HepG2 (cell line): ENCODE results near the gene PCSK6. TPM values are rescaled to one million over a fixed set of nuclear protein-coding genes. Genes with fewer than 3 reads are reported as not detected.

Source experiments
- ATAC-seq: fragments of 200-7000 bp; cut with Tn5 transposase; 3 replicates; pipeline ENCODE4 v1.9.1; 2020; ENCODE audit warnings: mild to moderate bottlenecking, moderate library complexity
- BruUV-seq: library from RNA; stranded (reverse); fragments of 400-500 nt; replicated peaks from 2 replicates; lab custom pipeline; 2021; lab: Mats Ljungman, UMichigan
- CTCF ChIA-PET: fragments of 300-600 bp; formaldehyde crosslinking; extraction: SDS; loops from one replicate; lab custom pipeline; 2021; ENCODE audit warnings: low total read pairs, inconsistent platforms, low intra/inter-chr PET ratio; lab: Yijun Ruan, JAX
- POLR2A ChIA-PET: fragments of 350-600 bp; sonication (Branson Sonifier 250); formaldehyde crosslinking; loops from one replicate; lab custom pipeline; 2020; ENCODE audit warnings: antibody characterized with exemption, inconsistent platforms; lab: Yijun Ruan, JAX
- DNase-seq: peaks from one replicate; pipeline ENCODE4 v3.0.0-alpha.2; 2015; ENCODE audit warnings: low spot score
- FAIRE-seq: peaks from 3 replicates; lab custom pipeline; 2011; peaks lifted over from hg19 to GRCh38; lab: Jason Lieb, UNC
- H2AFZ ChIP-seq: one replicate; pipeline ENCODE4 v1.6.1; 2011; ENCODE audit warnings: low read length, inconsistent platforms
- H3K27ac ChIP-seq: fragments of 300-600 bp; 3 replicates; pipeline ENCODE4 v1.8.0; 2011; ENCODE audit warnings: mixed run types, mild to moderate bottlenecking, mixed read lengths, low read length, inconsistent platforms; ENCODE audit not compliant: insufficient read depth; ENCODE audit errors: extremely low read length
- H3K27me3 ChIP-seq, 2 experiments: fragments of 200-600 bp in 1 of 2; 2 replicates in 1 of 2; 3 replicates in 1 of 2; pipeline versions ENCODE4 v1.6.0 to v1.8.0; 2011; ENCODE audit warnings: low read length in 2 of 2, mild to moderate bottlenecking in 2 of 2, moderate library complexity in 2 of 2, inconsistent platforms in 1 of 2; ENCODE audit not compliant: insufficient read depth in 2 of 2, control insufficient read depth in 1 of 2
- H3K36me3 ChIP-seq, 2 experiments: fragments of 200-600 bp in 1 of 2; replicated peaks in 1 of 2; 2 replicates in 1 of 2; 3 replicates in 1 of 2; pipeline versions ENCODE4 v1.5.1 to v1.8.0; 2011; ENCODE audit warnings: low read length in 2 of 2, inconsistent platforms in 1 of 2; ENCODE audit not compliant: insufficient read depth in 2 of 2, control insufficient read depth in 1 of 2
- H3K4me1 ChIP-seq: 2 replicates; pipeline ENCODE4 v1.5.1; 2012; ENCODE audit warnings: low read length, inconsistent platforms; ENCODE audit not compliant: insufficient read depth
- H3K4me2 ChIP-seq: 2 replicates; pipeline ENCODE4 v1.6.0; 2011; ENCODE audit warnings: low read depth, low read length, inconsistent platforms
- H3K4me3 ChIP-seq, 3 experiments: fragments of 200-600 bp in 1 of 3; sonication (generic), shearing (Covaris generic) in 1 of 3; replicated peaks in 1 of 3; 2 replicates each; pipeline ENCODE4 v1.5.1; 2011 to 2016; ENCODE audit warnings: low read length in 3 of 3, inconsistent platforms in 2 of 3, low read depth in 2 of 3, mild to moderate bottlenecking in 2 of 3, control low read depth in 1 of 3, mixed read lengths in 1 of 3; ENCODE audit not compliant: insufficient read depth in 1 of 3
- H3K79me2 ChIP-seq: one replicate; pipeline ENCODE4 v1.6.1; 2011; ENCODE audit warnings: low read length, inconsistent platforms; ENCODE audit not compliant: insufficient read depth
- H3K9ac ChIP-seq: 2 replicates; pipeline ENCODE4 v1.6.0; 2011; ENCODE audit warnings: mild to moderate bottlenecking, low read depth, low read length, inconsistent platforms; ENCODE audit not compliant: insufficient read depth
- H3K9me3 ChIP-seq: 2 replicates; pipeline ENCODE4 v1.5.1; 2012; ENCODE audit warnings: mild to moderate bottlenecking, low read length
- H4K20me1 ChIP-seq: 2 replicates; pipeline ENCODE4 v1.6.0; 2011; ENCODE audit warnings: inconsistent platforms, mild to moderate bottlenecking, low read length, moderate library complexity; ENCODE audit not compliant: insufficient read depth
- DNMT1 ChIP-seq: sonication (generic); formaldehyde crosslinking; IDR thresholded peaks from 2 replicates; pipeline ENCODE4 v1.5.1; 2020; ENCODE audit warnings: mild to moderate bottlenecking, missing genetic modification reagents
- FOXA3 ChIP-seq: IDR thresholded peaks from 2 replicates; pipeline ENCODE4 v1.6.1; 2016; ENCODE audit warnings: missing genetic modification reagents, missing compliant biosample characterization
- FOXC1 ChIP-seq: sonication (generic); formaldehyde crosslinking; IDR thresholded peaks from 2 replicates; pipeline ENCODE4 v1.8.0; 2022; ENCODE audit warnings: mild to moderate bottlenecking, missing genetic modification reagents, borderline replicate concordance
- HNRNPH1 ChIP-seq: fragments of 200-400 bp; formaldehyde crosslinking; optimal IDR thresholded peaks from 2 replicates; pipeline ENCODE3; 2017; ENCODE audit warnings: mild to moderate bottlenecking, low read depth, low read length
- JDP2 ChIP-seq: sonication (generic); formaldehyde crosslinking; IDR thresholded peaks from 2 replicates; pipeline ENCODE4 v1.8.1; 2022; ENCODE audit warnings: missing genetic modification reagents, borderline replicate concordance
- SETDB1 ChIP-seq: sonication (generic); formaldehyde crosslinking; IDR thresholded peaks from 2 replicates; pipeline ENCODE4 v1.5.1; 2020; ENCODE audit warnings: missing genetic modification reagents, mild to moderate bottlenecking, borderline replicate concordance
- SP4 ChIP-seq: sonication (generic); formaldehyde crosslinking; IDR thresholded peaks from 2 replicates; pipeline ENCODE4 v1.8.1; 2023; ENCODE audit warnings: mild to moderate bottlenecking, missing genetic modification reagents
- TBX3 ChIP-seq: fragments of 450-650 bp; IDR thresholded peaks from 2 replicates; pipeline ENCODE4 v1.6.1; 2017; ENCODE audit warnings: antibody characterized with exemption, mild to moderate bottlenecking, inconsistent platforms, borderline replicate concordance
- TCF12 ChIP-seq, 2 experiments: fragments of 450-650 bp in 1 of 2; sonication (generic) in 1 of 2; formaldehyde crosslinking in 1 of 2; IDR thresholded peaks; 2 replicates each; pipeline versions ENCODE4 v1.6.1 to v1.8.0; 2017 to 2022; ENCODE audit warnings: antibody characterized with exemption in 1 of 2, mild to moderate bottlenecking in 1 of 2, missing genetic modification reagents in 1 of 2, moderate library complexity in 1 of 2
- ZNF768 ChIP-seq: sonication (generic); formaldehyde crosslinking; IDR thresholded peaks from 2 replicates; pipeline ENCODE4 v1.4.0; 2020; ENCODE audit warnings: missing genetic modification reagents
- ZNF790 ChIP-seq: sonication (generic); formaldehyde crosslinking; IDR thresholded peaks from 2 replicates; pipeline ENCODE4 v1.8.0; 2022; ENCODE audit warnings: missing genetic modification reagents, mild to moderate bottlenecking, borderline replicate concordance
- WGBS: methylation state at CpG from one replicate; pipeline ENCODE4 v1.1.6; 2017; ENCODE audit warnings: low lambda C conversion rate; 5-methylcytosine and 5-hydroxymethylcytosine counted together
- in situ Hi-C: cut with HindIII; loops from 2 replicates; pipeline ENCODE4 v1.10.0; 2017; ENCODE audit warnings: low pct_unique_long_range_greater_than_20kb; ENCODE audit not compliant: extremely low pct_ligation_motif_present
- intact Hi-C: fragments of 100-400 bp; cut with micrococcal nuclease; formaldehyde crosslinking; loops from one replicate; pipeline ENCODE4 v1.10.0; 2022; ENCODE audit not compliant: unreplicated experiment
- polyA plus RNA-seq, 8 experiments: library from polyadenylated mRNA; depleted of rRNA in 3 of 8; stranded (reverse) in 7 of 8; unstranded in 1 of 8; fragments of >200 nt; fragmentation: Illumina TruSeq in 4 of 8; extraction: Trizol in 4 of 8; gene quantifications; 2 replicates each; pipeline versions ENCODE4 v1.2.1 to v1.2.3, GENCODE V29; 2011 to 2016; ENCODE audit warnings: low read depth in 4 of 8, missing spikeins in 1 of 8, mixed read lengths in 1 of 8; ENCODE audit not compliant: insufficient read depth in 1 of 8
- total RNA-seq, 5 experiments: library from RNA; depleted of rRNA; stranded (reverse); fragments of >200 nt; fragmentation: Illumina TruSeq; extraction: Trizol; gene quantifications; 2 replicates each; pipeline ENCODE4 v1.2.3, GENCODE V29; 2016; ENCODE audit warnings: low read depth in 1 of 5

The PCSK6 gene
- total and polyA plus RNA-seq, 2 of the 13 experiments (the other 11 are each of a cell fraction or from before 2014, with no cell fraction given), result 56.5 to 155 TPM

- Histone ChIP-seq H3K79me2 (no peaks in the 10 kb centered on the region), H3K4me2 (no peak overlapping the region), H2AFZ (no peak overlapping the region), H3K9me3 (no peaks in the 10 kb centered on the region), H3K36me3 (peaks cover 38 to 63% of the 10 kb centered on the region in 2 experiments), H3K9ac (no peak overlapping the region), H3K4me3 (no peak overlapping the region), H3K4me1 (no peaks in the 10 kb centered on the region), H3K27ac (no peak overlapping the region), H3K27me3 (no peaks in the 10 kb centered on the region), H4K20me1 (no peaks in the 10 kb centered on the region; the same call in 1 of the 2 replicates)
- FAIRE-seq (no peak), ATAC-seq (no peak), DNase-seq (no peak)
- TF ChIP-seq HNRNPH1 (no peak), TCF12 (IDR thresholded peaks at IDR 0.05) (no peak), TCF12 (CRISPR knock-in tag; IDR thresholded peaks at IDR 0.05) (no peak), ZNF790 (CRISPR knock-in tag) (no peak), DNMT1 (no peak), ZNF768 (CRISPR knock-in tag) (no peak), SETDB1 (CRISPR knock-in tag) (no peak), TBX3 (no peak), FOXA3 (CRISPR knock-in tag) (no peak), SP4 (no peak), JDP2 (CRISPR knock-in tag) (no peak), FOXC1 (CRISPR knock-in tag) (no peak)
- intact Hi-C loops, result no loop called here
- POLR2A ChIA-PET, result interaction anchor here (1.4 kb wide), 1 partner anchor 89 kb away, joined by 3 read pairs; no protein-coding TSS in a partner anchor
- WGBS, result 81% methylated on average over 5 of the region's 6 CpGs
- CTCF ChIA-PET, result no interaction called here
- in situ Hi-C loops, result no loop called here
- BruUV-seq, result no TSS peak
Observed at GRCh38 chr15:101399431-101399830, 90.1 kb downstream of the PCSK6 start.
